PC-3 (cell line): ENCODE measurements around the gene RAF1.

Experiments
- CTCF ChIP-seq: fragments of 300-600 bp; sonication (generic); conservative IDR thresholded peaks from 2 replicates; pipeline ENCODE4 v1.5.1; 2017; ENCODE audit warnings: antibody characterized with exemption, low read depth, mild to moderate bottlenecking, low read length
- EZH2 ChIP-seq: fragments of 300-600 bp; sonication (generic); IDR thresholded peaks from one replicate; pipeline ENCODE4 v1.6.1; 2017; ENCODE audit warnings: antibody characterized with exemption, mild to moderate bottlenecking, low read length; ENCODE audit not compliant: unreplicated experiment
- EZH2phosphoT487 ChIP-seq: fragments of 300-600 bp; sonication (generic); IDR thresholded peaks from 2 replicates; pipeline ENCODE4 v1.6.1; 2018; ENCODE audit warnings: mild to moderate bottlenecking, antibody characterized with exemption, low read length, borderline replicate concordance

GRCh38 chr3:12541625-12542024 lies 122.3 kb downstream of the RAF1 start:
- TF ChIP-seq EZH2phosphoT487 = no peak
- no peak for TF ChIP-seq EZH2
- no peak for TF ChIP-seq CTCF
